Measurements from ENCODE around the gene KIAA1586. TPM values are rescaled to one million over a fixed set of nuclear protein-coding genes. Genes with fewer than 3 reads are reported as not detected.
"Not testable (repeated sequence)": the region's sequence is repeated elsewhere in the genome, so short reads cannot be mapped to it uniquely, and the experiment has no call there.

Gene KIAA1586, protein sequence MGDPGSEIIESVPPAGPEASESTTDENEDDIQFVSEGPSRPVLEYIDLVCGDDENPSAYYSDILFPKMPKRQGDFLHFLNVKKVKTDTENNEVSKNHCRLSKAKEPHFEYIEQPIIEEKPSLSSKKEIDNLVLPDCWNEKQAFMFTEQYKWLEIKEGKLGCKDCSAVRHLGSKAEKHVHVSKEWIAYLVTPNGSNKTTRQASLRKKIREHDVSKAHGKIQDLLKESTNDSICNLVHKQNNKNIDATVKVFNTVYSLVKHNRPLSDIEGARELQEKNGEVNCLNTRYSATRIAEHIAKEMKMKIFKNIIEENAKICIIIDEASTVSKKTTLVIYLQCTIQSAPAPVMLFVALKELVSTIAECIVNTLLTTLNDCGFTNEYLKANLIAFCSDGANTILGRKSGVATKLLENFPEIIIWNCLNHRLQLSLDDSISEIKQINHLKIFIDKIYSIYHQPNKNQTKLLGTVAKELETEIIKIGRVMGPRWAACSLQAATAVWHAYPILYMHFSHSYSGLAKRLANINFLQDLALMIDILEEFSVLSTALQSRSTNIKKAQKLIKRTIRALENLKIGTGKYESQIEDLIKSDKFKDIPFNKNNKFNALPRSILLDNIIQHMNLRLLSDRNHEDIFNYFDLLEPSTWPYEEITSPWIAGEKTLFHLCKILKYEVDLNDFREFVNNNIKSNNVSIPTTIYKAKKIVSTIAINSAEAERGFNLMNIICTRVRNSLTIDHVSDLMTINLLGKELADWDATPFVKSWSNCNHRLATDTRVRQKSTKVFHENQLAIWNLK
- 15.2 and 16.1 TPM in 2 replicates for total RNA-seq (2014; rRNA removed)
- 3.9 TPM for polyA plus RNA-seq (2012)

- DNase-seq (ENCODE audit: low read depth): peak; percentile 91
Measured at GRCh38 chr6:57046332-57047256, at the start of gene KIAA1586. Gene KIAA1586 (plus strand): TSS chr6:57046693. CDS start chr6:57046756, 63 bp downstream.

DNA sequence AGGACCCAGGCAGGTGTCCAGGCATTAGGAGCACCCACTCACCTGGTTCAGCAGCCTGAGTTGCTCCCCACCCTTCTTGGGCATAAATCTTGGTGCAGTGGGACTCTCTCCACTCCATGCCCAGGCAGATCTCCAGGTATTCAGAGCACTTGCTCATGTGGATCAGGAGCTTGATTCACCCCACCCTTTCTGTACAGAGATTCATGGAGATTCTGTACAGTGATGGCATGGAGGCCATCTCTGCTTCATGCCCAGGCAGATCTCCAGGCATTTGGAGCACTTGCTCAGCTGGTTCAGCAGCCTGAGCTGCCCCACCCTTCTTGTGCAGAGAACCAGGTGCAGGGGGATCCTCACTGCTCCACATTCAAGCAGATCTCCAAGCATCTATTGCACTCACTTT is 47.4 kb upstream of the KIAA1586 start:
- no peak for DNase-seq (ENCODE audit: low read depth)

- not testable (repeated sequence) for DNase-seq (ENCODE audit: low read depth)
Measured at GRCh38 chr6:56999748-57000147, 46.7 kb upstream of the KIAA1586 start.

- no peak for DNase-seq (ENCODE audit: low read depth)
Measured at GRCh38 chr6:57002197-57002596, 44.3 kb upstream of the KIAA1586 start.

GRCh38 chr6:57004292-57004691 is 42.2 kb upstream of the KIAA1586 start:
- DNase-seq (ENCODE audit: low read depth): no peak

DNA sequence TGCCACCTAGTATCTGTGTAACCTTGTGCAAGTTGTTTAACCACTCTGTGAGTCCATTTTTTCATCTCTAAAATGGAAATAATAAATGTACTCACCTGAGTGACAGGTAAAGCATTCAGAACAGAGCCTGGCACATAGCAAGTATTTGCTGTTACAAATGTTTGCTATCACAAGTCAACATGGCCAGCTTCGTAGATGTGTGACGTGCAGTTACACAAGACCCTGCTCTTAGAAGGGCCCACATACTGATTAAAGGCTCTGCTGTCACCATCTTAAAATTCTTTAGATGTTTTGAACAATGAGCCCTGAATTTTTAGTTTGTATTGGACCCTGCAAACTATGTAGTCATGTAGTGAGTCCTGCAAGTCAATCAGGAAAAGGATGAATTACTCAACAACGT is 40.4 kb upstream of the KIAA1586 start:
- no peak for DNase-seq (ENCODE audit: low read depth)

- not testable (repeated sequence) for DNase-seq (ENCODE audit: low read depth)
Measured at GRCh38 chr6:57008069-57008468, 38.4 kb upstream of the KIAA1586 start.

GRCh38 chr6:57013521-57013926 is 33.0 kb upstream of the KIAA1586 start:
- peak; percentile 92 for DNase-seq (ENCODE audit: low read depth)

DNA sequence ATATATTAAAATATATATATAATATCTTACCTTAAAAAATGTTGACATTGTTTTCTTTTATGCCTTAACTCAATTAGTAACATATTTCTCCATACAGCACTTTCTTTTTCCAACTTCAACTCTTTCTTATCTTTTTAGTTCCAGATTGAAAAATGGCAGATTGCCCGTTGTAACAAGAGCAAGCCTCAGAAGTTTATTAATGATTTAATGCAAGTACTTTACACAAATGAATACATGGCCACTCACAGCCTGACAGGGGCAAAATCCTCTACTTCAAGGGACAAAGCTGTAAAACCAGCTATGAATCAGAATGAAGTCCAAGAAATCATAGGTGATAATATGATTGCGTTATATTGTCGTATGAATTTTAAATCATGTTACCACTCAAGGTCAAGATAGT is 29.4 kb upstream of the KIAA1586 start:
- no peak for DNase-seq (ENCODE audit: low read depth)

GRCh38 chr6:57017841-57018240 is 28.7 kb upstream of the KIAA1586 start:
- peak; percentile 7 for DNase-seq (ENCODE audit: low read depth)

- no peak for DNase-seq (ENCODE audit: low read depth)
Measured at GRCh38 chr6:57019434-57019833, 27.1 kb upstream of the KIAA1586 start.

- DNase-seq (ENCODE audit: low read depth): peak; percentile 59
Measured at GRCh38 chr6:57021086-57021720, 25.3 kb upstream of the KIAA1586 start.

- no peak for DNase-seq (ENCODE audit: low read depth)
Measured at GRCh38 chr6:57024321-57024720, 22.2 kb upstream of the KIAA1586 start.

DNA sequence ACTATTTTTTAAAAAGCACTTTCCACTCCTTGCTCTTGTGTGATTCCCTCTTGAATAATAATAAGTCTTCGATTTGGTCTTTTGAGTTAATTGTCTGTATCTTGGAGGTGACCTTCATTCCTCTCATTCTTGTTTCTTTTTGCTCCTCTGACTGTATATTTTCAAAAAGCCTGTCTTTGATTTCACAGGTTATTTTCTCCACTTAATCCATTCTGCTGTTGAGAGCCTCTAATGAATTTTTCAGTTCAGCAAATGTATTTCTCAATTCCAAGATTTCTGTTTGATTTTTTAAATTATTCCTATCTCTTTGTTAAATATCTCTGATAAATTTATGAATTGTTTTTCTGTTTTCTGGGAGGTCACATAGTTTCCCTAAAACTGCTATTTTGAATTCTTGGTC is 21.7 kb upstream of the KIAA1586 start:
- no peak for DNase-seq (ENCODE audit: low read depth)

DNA sequence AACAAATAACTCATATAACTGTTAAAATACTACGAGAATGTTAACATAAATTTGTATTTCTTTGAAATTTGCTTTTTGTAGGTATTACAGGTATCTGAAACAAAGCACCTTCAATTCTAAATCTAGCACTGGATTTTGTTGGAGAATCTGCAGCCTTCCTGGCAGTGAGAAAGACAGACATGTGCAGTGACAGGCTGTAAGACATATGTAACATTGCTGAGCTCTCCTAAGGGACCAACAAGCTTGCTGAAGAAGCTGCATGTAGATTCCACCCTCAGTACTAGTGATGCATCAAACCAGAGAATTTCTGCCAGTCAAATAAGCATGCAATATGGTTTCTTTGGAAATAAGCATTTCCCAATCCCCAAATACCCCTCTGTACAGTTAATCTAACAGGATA is 20.5 kb upstream of the KIAA1586 start:
- no peak for DNase-seq (ENCODE audit: low read depth)

DNA sequence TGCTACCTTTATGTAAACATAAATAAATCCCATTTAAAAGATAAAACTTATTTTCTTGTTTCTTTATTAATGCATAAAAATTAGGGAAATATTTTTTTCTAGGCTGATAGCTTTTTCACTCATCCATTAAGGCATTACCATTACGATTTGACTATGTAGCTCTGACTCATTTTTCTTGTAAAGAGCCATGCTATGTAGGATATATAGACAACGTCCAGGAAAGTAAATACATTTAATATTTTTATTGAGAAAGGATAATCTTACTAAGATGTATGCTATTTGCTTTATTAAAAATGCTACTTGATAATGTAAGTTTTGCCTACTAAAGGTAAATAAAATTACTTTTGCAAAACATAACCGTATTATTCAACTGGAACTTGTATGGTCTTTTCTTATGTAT is 19.2 kb upstream of the KIAA1586 start:
- no peak for DNase-seq (ENCODE audit: low read depth)

- DNase-seq (ENCODE audit: low read depth): no peak
Measured at GRCh38 chr6:57029213-57029612, 17.3 kb upstream of the KIAA1586 start.

GRCh38 chr6:57033228-57033627 is 13.3 kb upstream of the KIAA1586 start:
- no peak for DNase-seq (ENCODE audit: low read depth)

GRCh38 chr6:57035549-57035948 is 10.9 kb upstream of the KIAA1586 start:
- no peak for DNase-seq (ENCODE audit: low read depth)

DNA sequence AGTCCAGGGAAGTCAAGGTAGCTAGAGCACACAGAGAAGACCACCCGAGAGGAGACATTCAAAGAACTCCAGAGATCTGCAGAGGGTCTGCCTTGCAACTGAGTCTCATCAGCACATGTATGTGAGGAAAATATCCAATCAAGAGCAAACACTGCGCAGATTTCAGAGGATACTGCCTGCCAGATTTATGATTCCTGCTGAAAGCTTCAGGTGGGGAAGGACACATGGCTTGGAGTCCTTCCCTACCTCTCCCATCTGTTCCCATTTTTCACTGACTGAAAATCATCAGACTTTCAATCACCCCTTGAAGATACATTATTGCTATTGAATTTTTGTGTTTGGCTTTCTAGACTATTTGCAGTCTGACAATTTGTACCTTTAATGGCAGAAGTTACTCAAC is 7.6 kb upstream of the KIAA1586 start:
- no peak for DNase-seq (ENCODE audit: low read depth)

- DNase-seq (ENCODE audit: low read depth): peak; percentile 7
Measured at GRCh38 chr6:57040011-57040410, 6.5 kb upstream of the KIAA1586 start.

All from LHCN-M2 (cell line).